ENCODE results near the gene UQCRC1.

The UQCRC1 gene

GRCh38 chr3:48596157-48596556 is 13.3 kb downstream of the UQCRC1 start:
- no peak for TF ChIP-seq CTCF (IDR thresholded peaks at IDR 0.05; ENCODE audit: low read depth, low read length)
- peaks cover 3% of the 10 kb centered on the region; the same call in 1 of the 2 replicates for H3K27me3 ChIP-seq
- H3K4me3 ChIP-seq (ENCODE audit: low read depth, low read length): no peak overlapping the region
- H3K9me3 ChIP-seq: no peaks in the 10 kb centered on the region
- peaks cover 10% of the 10 kb centered on the region; the same call in 1 of the 2 replicates for H3K36me3 ChIP-seq
- H3K4me1 ChIP-seq: no peaks in the 10 kb centered on the region; the same call in 1 of the 2 replicates
- no peak for DNase-seq

GRCh38 chr3:48595526-48596121 is 13.8 kb downstream of the UQCRC1 start:
- TF ChIP-seq CTCF (IDR thresholded peaks at IDR 0.05; ENCODE audit: low read depth, low read length): no peak
- Histone ChIP-seq H3K27me3 (peaks cover 3% of the 10 kb centered on the region; the same call in 1 of the 2 replicates), H3K9me3 (no peaks in the 10 kb centered on the region), H3K36me3 (peaks cover 5% of the 10 kb centered on the region; the same call in 1 of the 2 replicates), H3K4me3 (ENCODE audit: low read depth, low read length) (no peak overlapping the region), H3K4me1 (no peaks in the 10 kb centered on the region; the same call in 1 of the 2 replicates)
- DNase-seq: peak; percentile 36

DNA sequence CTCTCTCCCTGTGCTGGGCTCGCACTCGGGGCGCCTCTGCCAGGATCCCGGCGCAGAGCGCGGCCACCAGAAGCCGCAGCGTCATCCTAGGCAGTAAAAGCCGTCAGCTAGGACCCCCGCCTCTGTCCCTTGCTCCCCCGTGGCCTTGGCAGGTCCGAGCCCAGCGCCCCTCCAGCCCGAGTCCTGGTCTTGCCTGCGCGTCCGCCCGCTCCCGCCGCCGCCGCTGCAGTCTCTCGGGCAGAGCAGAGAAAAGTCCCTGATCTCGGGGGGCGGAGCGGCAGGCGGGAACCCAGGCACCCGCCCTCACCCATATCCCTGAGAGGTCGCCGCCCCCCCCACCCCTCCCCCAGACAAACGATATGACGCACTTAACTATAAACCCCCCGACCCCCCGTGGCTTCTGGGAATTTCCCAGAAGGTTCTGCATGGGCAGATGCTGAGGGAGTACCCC is 14.3 kb downstream of the UQCRC1 start, which contains the start of gene COL7A1:
Gene COL7A1 (minus strand): TSS at position 255 of the 451 bp plus-strand sequence. CDS start 170 bp downstream, at position 85.
- no peak for DNase-seq

GRCh38 chr3:48594417-48595049 is 14.9 kb downstream of the UQCRC1 start:
- DNase-seq: no peak
- Histone ChIP-seq H3K36me3 (no peaks in the 10 kb centered on the region), H3K4me1 (no peaks in the 10 kb centered on the region; the same call in 1 of the 2 replicates), H3K9me3 (no peaks in the 10 kb centered on the region), H3K27me3 (peaks cover 3% of the 10 kb centered on the region; the same call in 1 of the 2 replicates), H3K4me3 (ENCODE audit: low read depth, low read length) (no peak overlapping the region)
- no peak for TF ChIP-seq CTCF (IDR thresholded peaks at IDR 0.05; ENCODE audit: low read depth, low read length)

More for the DNA sequence above, 14.3 kb downstream of the UQCRC1 start, which contains the start of gene COL7A1:
- Histone ChIP-seq H3K27me3 (peaks cover 3% of the 10 kb centered on the region; the same call in 1 of the 2 replicates), H3K4me1 (no peaks in the 10 kb centered on the region; the same call in 1 of the 2 replicates), H3K9me3 (no peaks in the 10 kb centered on the region), H3K4me3 (ENCODE audit: low read depth, low read length) (no peak within 1 kb of the TSS), H3K36me3 (no peaks in the 10 kb centered on the region)
- TF ChIP-seq CTCF (IDR thresholded peaks at IDR 0.05; ENCODE audit: low read depth, low read length): no peak

DNA sequence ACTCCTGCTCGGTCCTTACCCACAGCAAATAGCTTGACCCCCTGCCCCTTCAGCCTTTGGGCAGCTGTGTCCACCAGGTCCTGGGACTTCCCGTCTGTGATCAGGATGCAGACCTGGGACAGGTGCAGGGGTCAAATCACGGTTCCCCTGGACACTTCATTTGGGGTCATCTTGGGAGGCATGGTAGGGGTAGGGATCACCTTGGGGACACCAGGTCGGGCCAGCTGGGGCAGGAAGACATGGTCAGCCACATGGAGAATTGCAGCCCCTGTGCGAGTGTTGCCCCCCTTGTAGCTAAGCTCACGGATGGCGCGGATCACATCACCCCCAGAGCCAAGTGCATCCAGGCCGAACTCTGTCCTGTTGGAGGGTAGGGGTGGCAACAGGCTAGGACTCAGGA is 16.1 kb downstream of the UQCRC1 start:
- H3K27me3 ChIP-seq: peaks cover 3% of the 10 kb centered on the region; the same call in 1 of the 2 replicates
- H3K4me3 ChIP-seq (ENCODE audit: low read depth, low read length): no peak overlapping the region
- no peaks in the 10 kb centered on the region for H3K9me3 ChIP-seq
- no peaks in the 10 kb centered on the region; the same call in 1 of the 2 replicates for H3K4me1 ChIP-seq
- no peaks in the 10 kb centered on the region for H3K36me3 ChIP-seq
- no peak for DNase-seq
- no peak for TF ChIP-seq CTCF (IDR thresholded peaks at IDR 0.05; ENCODE audit: low read depth, low read length)
